Activated CD8-positive, alpha-beta memory T cell treated with anti-CD3 and anti-CD28 coated beads for 48 hours (primary cell): Measurements from ENCODE around the gene ACTR3.
A peak's percentile ranks its signal among the peaks of the same experiment; 100 is the strongest.
"Not testable (repeated sequence)": the region's sequence is repeated elsewhere in the genome, so short reads cannot be mapped to it uniquely, and the experiment has no call there.

Source experiments
- DNase-seq, 3 experiments: peaks; one replicate each; pipeline ENCODE4 v3.0.0-alpha.2; 2020; ENCODE audit warnings: low read depth in 2 of 3, low spot score in 2 of 3

Gene ACTR3

GRCh38 chr2:113889471-113890252, at the start of gene ACTR3:
ACTR3 (plus strand) TSS chr2:113890089; CDS start chr2:113890280, 191 bp downstream.
- peak; percentile 97 to 99 (median 98) for DNase-seq

DNA sequence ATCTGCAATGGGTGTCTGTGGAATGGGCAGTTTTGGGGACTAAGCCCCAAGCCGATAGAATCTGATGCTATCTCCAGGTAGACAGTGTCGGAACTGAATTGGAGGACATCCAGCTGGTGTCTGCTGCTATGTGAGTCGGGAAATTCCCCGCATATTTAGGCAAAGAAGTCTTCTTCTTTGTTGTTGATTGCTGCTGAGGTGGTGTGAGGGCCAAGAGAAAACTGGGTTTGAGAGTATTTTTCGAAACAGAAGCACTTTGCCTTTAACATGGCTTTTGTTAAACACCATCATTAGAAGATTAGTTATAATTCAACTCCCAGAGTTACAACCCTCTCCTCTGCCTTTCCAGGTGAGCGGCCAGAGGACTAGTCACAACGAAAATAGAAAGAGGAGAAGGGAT, 49.4 kb upstream of the ACTR3 start:
- no peak for DNase-seq

- DNase-seq, result no peak
Observed at GRCh38 chr2:113842919-113843736, 46.8 kb upstream of the ACTR3 start.

- DNase-seq, result not testable (repeated sequence)
Observed at GRCh38 chr2:113843737-113844050, 46.2 kb upstream of the ACTR3 start.

DNA sequence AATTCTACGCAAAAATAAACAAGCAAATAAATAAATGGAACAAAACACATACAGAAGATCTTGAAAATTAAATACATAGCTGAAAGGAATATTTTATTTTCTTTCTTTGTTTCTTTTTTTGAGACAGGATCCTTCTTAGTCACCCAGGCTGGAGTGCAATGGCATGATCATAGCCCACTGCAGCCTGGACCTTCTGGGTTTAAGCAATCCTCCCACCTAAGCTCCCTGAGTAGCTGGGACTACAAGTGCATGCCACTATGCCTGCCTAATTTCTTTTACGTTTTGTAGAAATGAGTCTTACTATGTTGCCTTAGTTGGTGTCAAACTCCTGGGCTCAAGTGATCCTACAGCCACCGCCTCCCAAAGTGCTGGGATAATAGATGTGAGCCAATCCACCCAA, 44.6 kb upstream of the ACTR3 start:
- no peak for DNase-seq

DNA sequence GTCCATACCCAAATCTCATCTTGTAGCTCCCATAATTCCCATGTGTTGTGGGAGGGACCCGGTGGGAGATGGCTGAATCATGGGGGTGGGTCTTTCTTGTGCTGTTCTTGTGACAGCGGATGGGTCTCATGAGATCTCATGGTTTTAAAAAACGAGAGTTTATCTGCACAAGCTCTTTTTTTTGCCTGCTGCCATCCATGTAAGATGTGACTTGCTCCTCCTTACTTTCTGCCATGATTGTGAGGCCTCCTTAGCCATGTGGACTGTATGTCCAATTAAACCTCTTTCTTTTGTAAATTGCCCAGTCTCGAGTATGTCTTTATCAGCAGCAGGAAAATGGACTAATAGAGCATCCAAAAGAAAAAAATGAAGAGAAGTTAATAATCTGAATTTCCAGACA, 44.1 kb upstream of the ACTR3 start:
- DNase-seq, result not testable (repeated sequence)

GRCh38 chr2:113846429-113846828, 43.5 kb upstream of the ACTR3 start:
- no peak for DNase-seq

GRCh38 chr2:113847144-113847543, 42.7 kb upstream of the ACTR3 start:
- DNase-seq, result no peak

- DNase-seq, result no peak
Observed at GRCh38 chr2:113848758-113849415, 41.0 kb upstream of the ACTR3 start.

DNA sequence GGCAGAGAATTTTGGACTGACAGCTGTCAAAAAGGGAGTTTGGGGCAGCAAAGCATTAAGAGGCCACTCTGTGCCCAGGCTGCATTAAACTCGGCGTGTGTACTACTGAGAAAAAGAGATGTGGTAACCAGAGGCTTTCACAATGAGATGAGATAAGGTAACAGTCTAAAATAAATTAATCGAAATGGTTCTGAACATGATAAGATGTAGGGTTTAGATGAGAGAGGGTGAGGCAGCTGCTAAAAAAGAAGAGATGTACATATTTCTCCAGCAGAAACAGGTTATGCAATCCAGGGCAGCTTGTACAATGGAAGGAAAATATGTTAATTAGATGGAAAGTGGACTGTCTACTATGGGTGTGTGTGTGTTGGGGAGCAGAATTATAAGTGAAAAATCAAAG, 39.2 kb upstream of the ACTR3 start:
- DNase-seq, result no peak

DNA sequence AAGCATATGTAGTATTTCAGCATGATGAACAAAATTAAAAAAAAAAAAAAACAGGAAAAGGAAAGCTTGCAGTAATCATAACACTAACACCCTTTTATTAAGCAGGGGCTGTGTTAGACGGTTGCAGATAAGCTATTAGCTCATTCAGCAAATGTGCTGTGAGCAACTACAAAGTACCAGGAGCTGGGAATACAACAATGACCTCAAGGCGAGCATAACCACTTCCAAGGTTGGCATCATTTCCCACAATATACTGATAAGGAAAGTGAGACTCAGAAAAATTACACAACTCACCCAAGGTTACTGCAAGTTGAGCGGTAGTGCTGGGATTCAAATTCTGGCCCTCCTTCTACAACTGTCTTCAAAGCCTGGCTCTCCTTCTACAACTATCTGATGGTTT, 38.2 kb upstream of the ACTR3 start:
- DNase-seq, result no peak

DNA sequence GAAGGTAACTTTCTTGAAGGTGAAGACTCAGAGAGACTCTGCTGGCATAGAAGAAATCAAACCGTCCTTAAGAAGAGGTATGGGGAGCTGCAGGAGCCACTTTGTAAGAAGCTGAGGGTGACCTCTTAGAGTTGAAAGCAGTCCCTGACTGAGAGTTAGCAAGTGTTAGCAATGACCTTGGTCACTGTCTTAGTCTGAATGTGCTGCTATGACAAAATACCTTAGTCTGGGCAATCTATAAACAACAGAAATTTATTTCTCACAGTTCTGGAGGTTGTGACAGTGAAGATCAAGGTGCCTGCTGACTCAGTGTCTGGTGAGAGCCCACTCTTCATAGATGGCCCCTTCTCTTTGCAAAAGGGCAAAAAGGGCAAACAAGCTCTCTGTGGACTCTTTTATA, 35.7 kb upstream of the ACTR3 start:
- DNase-seq, result no peak

DNA sequence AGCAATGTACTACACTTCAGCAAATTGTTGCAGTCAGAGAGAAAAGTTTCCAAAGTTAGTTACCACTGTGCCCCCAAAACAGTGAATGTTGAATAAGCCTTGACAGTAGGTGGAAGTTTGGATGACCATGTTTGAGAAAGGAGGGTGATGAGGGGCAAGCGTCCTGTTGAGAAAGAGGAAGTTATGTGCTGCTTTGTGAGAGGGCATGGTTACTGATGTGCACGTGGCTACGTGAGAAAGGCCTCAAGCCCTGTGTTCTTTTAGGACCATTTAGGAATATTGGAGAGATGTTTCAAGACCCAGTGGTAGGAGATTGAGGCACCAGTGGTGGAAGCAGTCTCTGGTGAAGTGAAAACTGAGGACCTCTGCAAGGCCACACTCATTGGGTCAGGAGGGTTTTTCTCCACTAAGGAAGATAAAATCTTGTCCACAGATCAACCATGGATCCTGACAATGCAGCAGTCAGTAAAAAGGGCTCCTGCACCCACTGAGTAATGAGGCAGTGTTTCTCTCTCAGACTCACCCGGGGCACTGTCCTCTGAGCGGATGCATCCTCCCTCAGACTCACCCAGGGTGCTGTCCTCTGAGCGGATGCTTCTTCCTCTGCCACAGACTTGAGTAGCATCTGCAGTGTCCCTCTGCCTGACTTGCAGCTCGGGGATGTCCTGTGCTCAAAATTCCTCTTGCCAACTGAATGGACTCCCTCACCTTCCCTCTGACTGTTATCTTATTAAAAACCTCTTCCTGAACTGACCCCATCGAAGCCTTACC, 34.7 kb upstream of the ACTR3 start:
- DNase-seq, result no peak

- DNase-seq, result no peak
Observed at GRCh38 chr2:113857464-113857863, 32.4 kb upstream of the ACTR3 start.

GRCh38 chr2:113858764-113859163, 31.1 kb upstream of the ACTR3 start:
- DNase-seq, result no peak

DNA sequence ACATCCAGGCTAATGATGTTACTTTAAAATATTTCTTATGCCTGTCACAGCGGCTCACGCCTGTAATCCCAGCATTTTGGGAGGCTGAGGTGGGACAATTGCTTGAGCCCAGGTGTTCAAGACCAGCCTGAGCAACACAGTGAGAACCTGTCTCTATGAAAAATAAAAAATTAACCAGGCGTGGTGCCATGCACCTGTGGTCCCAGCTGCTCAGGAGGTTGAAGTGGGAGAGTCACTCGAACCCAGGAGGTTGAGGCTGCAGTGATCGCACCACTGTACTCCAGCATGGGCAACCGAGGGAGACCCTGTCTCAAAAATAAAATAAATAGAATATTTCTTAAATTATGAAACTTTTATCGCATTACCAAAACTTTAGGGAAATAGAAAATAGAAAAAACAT, 28.1 kb upstream of the ACTR3 start:
- DNase-seq, result no peak

DNA sequence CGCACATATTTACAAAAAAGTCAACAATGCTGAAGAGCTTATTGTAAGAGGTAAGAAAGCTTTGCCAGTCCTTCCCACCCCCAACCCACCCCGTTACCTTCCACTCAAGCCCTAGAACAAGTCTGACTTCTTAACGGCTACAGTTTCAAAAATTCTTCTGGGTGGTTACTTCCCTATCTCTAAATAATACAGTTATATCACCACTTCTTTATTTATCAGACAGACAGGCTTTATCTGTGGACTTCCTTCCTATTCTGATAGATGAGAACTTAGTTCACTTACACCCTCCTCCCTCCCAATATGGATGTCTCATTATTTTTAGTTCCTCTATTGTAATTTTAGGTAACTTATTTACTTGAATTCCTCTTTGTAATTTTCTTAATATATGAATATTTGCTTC, 26.7 kb upstream of the ACTR3 start:
- DNase-seq, result no peak

- no peak for DNase-seq
Observed at GRCh38 chr2:113867571-113867970, 22.3 kb upstream of the ACTR3 start.

DNA sequence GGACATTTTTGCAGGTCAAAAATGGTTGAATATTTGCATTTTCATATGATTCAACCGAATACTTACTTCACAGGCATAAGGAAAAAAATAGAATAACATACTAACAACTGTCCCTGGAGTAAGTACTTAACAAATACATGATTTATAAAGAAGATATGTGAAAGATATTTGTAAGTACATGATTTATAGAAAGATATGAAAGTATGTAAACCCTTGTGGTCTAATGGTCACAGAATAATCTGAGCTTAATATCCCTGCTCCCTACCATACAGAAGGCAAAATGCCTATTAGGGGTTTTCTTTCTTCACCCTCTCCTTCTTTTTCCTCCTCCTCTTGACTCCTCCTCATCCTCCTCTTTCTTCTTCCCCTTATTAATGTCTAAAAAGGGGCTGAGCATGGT, 20.6 kb upstream of the ACTR3 start:
- DNase-seq, result no peak

- DNase-seq, result no peak
Observed at GRCh38 chr2:113872201-113872600, 17.7 kb upstream of the ACTR3 start.

DNA sequence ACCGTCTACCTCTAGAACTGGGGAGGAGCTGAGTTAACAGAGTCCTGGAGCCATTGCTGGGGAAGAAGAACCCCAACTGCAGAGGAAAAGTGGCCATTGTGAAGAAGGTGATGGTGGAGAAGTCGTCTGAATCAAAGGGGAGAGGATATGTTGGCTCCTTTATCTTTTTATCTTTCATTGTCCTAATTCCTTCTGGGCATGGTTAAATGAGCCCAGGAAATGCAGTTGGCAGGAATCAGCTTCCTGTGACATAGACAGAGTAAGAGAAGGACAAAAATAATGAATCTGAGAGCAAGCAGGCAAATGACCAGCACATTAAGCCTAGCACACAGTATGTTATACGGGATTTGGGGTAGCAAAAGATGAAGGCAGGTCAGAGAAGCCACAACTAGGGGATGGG, 16.0 kb upstream of the ACTR3 start:
- DNase-seq, result no peak
